ENCODE data around the gene PCGF6.

DNA sequence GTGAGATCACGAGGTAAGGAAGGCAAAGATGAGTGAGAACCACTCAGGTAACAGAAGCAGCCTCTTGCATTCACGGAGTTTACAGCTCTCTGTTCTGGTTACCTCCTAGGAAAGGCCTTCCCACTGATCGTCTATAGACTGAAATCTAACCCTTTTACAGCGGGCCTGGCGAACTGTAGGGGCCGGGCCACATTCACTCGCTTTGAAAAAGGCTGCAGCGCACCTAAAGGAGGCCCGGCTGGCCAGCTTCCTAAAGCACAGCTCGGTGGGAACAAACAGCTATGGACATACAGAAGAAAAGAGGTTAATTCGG, 44.8 kb upstream of the PCGF6 start:
- no peak for TF ChIP-seq POLR2A (IDR thresholded peaks at IDR 0.05)
- TF ChIP-seq CTCF (IDR thresholded peaks at IDR 0.05), result no peak

Data from body of pancreas (tissue), 4 donors.